NCI-H187 (cell line): ENCODE data around the gene MICALL2.

ENCODE experiments used
- DNase-seq, 2 experiments: peaks; one replicate each; lab custom pipeline; 2025; lab: John Stamatoyannopoulos, UW

Gene MICALL2

DNA sequence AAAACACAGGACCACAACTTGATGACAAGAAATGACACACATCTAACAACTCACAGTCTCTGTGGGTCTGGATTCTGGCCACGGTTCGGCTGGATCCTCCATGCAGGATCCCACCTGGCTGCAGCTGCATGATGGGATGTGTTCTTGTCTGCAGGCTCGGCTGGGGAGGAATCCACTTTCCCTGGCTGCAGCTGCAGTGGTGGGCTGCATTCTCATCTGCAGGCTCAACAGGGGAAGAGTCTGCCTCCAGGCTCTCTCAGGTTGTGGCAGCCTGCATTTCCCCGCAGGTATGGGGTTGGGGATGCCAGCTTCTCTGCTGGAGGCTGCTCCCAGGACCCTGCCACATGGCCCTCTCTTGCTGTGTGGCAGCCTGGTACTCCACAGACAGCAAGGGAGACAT is 64.9 kb downstream of the MICALL2 start:
- no peak for DNase-seq

DNA sequence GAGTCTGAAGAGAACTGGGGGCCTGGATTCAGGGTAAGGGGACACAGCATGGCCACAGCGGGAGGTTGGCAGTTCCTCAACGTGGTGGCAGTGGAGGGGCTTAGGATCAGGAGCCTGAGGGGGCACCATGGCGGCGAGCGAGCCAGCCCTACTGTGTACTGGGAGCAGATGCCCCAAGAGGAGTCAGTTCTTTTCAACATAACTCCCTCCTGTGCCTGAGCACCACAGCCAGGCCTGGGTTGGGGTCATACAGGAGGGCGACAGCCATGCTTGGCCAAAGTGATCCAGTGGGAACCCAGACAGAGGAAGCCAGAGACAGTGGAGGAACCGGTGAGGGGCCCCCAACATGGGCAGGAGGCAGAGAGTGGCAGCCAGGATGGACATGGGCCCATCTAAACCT is 65.8 kb downstream of the MICALL2 start:
- no peak for DNase-seq

- DNase-seq, result no peak
Observed at GRCh38 chr7:1392556-1392955, 66.7 kb downstream of the MICALL2 start.

DNA sequence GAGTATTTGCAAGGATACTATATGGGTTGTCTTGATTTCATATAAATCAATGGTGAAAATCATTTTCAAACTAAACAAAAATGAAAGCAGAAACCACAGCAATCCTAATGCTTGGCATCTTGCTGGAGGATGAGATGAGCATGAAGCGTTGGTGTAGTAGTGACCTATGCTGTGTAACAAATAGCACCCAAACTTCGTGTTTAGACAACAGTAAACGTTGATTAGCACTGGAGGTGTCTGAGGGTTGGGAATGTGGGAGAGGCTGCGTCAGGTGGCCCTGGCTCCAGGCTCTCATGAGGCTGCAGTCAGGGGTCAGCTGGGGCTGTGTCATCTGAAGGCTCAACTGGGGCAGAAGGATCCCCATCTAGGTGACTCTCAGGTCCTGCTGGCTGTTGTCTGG is 67.8 kb downstream of the MICALL2 start:
- DNase-seq, result no peak

- no peak for DNase-seq
Observed at GRCh38 chr7:1388703-1389335, 70.5 kb downstream of the MICALL2 start.

DNA sequence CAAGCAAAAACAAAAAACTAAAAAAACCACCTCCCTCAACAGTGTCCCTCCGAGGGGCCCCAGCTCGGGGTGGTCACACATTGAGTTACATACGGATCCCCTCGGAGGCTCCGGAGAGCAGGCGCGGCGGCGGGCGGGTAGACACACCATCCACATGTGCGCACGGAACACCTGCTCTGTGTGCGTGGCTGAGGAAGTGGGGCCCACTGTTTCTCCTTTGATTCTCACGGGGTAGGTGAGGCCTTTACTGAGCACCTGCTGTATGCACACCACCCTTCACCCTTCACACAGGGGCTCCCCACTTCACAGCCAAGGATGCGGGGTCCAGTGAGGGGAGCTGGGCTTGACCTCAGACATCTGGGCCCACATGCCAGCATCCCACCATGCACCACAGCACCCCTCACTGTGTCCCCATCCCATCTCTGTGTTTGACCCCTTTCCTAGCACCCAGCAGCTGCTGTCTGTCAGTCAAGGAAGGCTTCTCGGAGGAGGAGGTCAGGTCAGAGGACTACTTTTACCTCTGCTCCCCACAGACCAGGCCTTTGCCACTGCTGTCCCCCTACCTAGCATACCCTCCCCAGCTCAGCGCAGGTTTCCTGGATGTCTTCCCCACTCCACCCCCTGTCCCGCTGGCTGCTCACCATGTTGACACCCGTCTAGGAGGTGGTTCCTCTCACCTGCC is 71.1 kb downstream of the MICALL2 start:
- no peak for DNase-seq

DNA sequence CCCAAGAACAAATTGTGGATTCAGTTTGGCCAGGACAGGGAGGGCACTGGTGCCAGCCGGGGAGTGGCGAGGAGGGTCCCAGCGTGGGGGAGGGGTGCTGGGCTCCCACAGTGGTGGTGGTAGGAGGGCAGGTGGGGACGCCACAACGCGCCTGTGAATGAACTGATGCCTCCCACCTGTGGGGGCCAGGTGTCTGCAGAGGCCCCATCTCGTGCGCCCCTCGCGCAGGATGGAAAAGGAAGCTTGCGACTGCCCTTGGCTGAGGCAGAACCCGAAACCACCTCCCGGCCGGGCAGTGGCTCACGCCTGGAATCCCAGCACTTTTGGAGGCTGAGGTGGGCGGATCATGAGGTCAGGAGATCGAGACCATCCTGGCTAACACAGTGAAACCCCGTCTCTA is 72.0 kb downstream of the MICALL2 start:
- no peak for DNase-seq

DNA sequence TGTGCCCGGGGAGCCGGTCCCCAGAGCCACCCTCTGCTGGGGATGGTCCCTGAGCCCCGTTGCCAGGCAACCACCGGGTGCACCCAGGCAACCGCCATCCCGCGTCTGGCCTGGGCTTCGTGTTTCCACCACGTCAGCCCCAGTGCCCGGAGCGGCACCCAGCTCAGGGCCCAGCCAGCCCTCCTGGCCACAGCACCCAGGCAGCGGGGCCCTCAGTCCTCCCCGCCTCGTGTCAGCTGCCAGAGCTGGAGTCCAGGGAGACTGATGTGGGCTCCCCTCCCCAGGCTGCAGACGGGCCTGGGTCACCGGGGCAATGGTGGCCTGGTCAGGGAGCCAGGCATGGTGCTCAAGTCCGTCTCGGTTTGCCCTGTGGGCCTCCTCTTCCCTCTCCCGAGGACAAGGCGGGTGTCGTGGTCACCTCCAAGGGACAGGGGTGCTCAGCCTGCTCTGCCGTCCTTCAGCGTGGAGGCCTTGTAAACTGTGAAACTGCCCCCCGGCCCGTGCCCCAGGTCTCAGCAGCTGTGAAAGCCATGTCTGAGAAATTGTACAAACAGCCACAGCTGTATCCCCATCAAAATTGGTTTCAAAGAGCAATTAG is 72.5 kb downstream of the MICALL2 start:
- no peak for DNase-seq

- no peak for DNase-seq
Observed at GRCh38 chr7:1385809-1386622, 73.3 kb downstream of the MICALL2 start.

- DNase-seq, result no peak
Observed at GRCh38 chr7:1385086-1385808, 74.0 kb downstream of the MICALL2 start.
